Measurements from ENCODE around the gene PLD5.
"Not testable (repeated sequence)": the region's sequence is repeated elsewhere in the genome, so short reads cannot be mapped to it uniquely, and the experiment has no call there.

The PLD5 gene

GRCh38 chr1:242330865-242331264 is 193.6 kb downstream of the PLD5 start:
- not testable (repeated sequence) for H3K4me1 ChIP-seq (ENCODE audit: control insufficient read depth, insufficient read depth, low read length); DNase-seq (ENCODE audit: low read depth); H3K36me3 ChIP-seq (ENCODE audit: control insufficient read depth, insufficient read depth, low read length, severe bottlenecking); H3K27me3 ChIP-seq (replicated peaks; ENCODE audit: control insufficient read depth, insufficient read depth, low read length); H3K9ac ChIP-seq (ENCODE audit: low read length); H3K9me3 ChIP-seq (ENCODE audit: control insufficient read depth, low read length); H3K4me3 ChIP-seq (ENCODE audit: low read length)

DNA sequence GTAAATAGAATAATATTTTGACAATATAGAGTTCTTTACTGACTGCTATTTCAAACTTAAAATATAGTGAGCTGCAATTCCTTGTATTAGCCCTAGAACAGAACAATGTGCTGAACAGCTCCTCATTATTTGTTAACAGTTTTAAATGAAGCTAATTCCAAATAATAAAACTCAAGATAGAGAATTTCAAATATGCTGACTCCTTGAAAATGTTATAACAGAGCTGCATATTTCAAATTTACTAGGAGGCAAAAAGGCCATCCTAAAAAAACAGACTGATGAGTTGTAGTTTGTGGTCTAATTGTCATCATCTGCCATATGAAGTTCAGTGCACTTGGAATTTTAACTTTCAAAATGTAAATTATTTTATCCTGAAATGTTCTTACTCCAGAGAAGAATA is 197.1 kb downstream of the PLD5 start:
- H3K36me3 ChIP-seq (ENCODE audit: control insufficient read depth, insufficient read depth, low read length, severe bottlenecking); H3K4me3 ChIP-seq (ENCODE audit: low read length); DNase-seq (ENCODE audit: low read depth); H3K9ac ChIP-seq (ENCODE audit: low read length); H3K4me1 ChIP-seq (ENCODE audit: control insufficient read depth, insufficient read depth, low read length); H3K9me3 ChIP-seq (ENCODE audit: control insufficient read depth, low read length); H3K27me3 ChIP-seq (replicated peaks; ENCODE audit: control insufficient read depth, insufficient read depth, low read length): not testable (repeated sequence)

DNA sequence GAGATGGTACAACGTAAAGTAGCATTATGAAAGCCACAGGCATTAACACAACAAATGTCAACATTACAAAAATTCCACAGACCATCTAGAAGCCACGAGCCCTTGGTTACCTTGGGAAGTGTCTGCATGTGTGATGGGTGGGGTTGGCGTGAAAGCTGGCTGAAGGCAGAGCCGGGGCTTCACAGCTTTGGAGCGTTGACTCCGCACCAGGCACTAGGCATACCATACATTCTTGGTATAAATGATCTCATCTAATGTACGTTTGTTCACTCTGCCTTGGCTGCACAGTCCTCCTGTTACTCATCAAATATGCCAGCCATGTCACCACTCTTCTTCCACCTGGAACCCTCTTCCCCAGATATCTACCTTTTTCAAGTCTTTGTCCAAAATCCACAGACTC is 202.5 kb downstream of the PLD5 start:
- H3K4me1 ChIP-seq (ENCODE audit: control insufficient read depth, insufficient read depth, low read length); DNase-seq (ENCODE audit: low read depth); H3K9ac ChIP-seq (ENCODE audit: low read length); H3K36me3 ChIP-seq (ENCODE audit: control insufficient read depth, insufficient read depth, low read length, severe bottlenecking); H3K4me3 ChIP-seq (ENCODE audit: low read length); H3K9me3 ChIP-seq (ENCODE audit: control insufficient read depth, low read length); H3K27me3 ChIP-seq (replicated peaks; ENCODE audit: control insufficient read depth, insufficient read depth, low read length): not testable (repeated sequence)

DNA sequence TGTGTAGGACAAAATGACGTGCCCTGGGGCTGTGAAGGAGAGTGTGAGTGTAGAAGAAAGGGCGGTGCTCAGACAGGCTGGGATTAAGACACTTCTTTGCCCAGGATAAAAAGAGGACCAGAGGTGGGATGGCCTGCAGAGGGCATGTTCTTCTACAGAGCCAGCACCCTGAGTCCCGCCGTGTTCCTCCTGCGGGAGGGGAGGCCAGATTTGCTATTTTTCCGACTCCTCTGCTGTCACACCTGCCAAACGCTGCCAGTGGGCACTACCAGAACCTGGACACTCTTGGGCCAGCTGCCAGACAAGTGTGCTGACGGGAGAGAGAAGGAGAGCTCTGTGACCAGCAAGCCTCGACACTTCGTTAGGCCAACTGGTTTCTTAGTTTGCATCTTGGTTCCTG is 206.4 kb downstream of the PLD5 start:
- no peaks in the 10 kb centered on the region for H3K9me3 ChIP-seq (ENCODE audit: control insufficient read depth, low read length)
- no peaks in the 10 kb centered on the region for H3K4me1 ChIP-seq (ENCODE audit: control insufficient read depth, insufficient read depth, low read length)
- H3K4me3 ChIP-seq (ENCODE audit: low read length) = no peak overlapping the region
- no peaks in the 10 kb centered on the region for H3K27me3 ChIP-seq (replicated peaks; ENCODE audit: control insufficient read depth, insufficient read depth, low read length)
- no peaks in the 10 kb centered on the region for H3K36me3 ChIP-seq (ENCODE audit: control insufficient read depth, insufficient read depth, low read length, severe bottlenecking)
- no peak for DNase-seq (ENCODE audit: low read depth)
- no peak overlapping the region for H3K9ac ChIP-seq (ENCODE audit: low read length)

DNA sequence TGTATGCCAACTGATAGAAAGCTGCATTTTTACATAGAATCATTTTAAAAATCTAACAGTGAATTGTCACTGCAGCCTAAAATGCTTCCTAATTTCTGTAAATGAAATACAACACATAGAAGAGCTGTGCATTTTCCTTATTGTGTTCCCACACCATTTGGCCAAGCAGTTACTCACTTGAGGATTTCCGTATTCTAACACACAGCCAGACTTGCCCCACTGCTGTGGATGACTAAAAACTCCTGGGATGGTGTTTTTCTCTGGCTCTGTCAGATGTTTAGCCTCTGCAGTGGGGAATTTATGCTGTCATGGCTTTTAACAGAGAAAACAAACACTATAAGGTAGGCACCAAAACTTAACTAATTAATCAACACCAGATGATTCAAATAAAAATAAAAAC is 209.6 kb downstream of the PLD5 start:
- H3K9ac ChIP-seq (ENCODE audit: low read length); H3K4me1 ChIP-seq (ENCODE audit: control insufficient read depth, insufficient read depth, low read length); H3K4me3 ChIP-seq (ENCODE audit: low read length); DNase-seq (ENCODE audit: low read depth); H3K27me3 ChIP-seq (replicated peaks; ENCODE audit: control insufficient read depth, insufficient read depth, low read length); H3K9me3 ChIP-seq (ENCODE audit: control insufficient read depth, low read length); H3K36me3 ChIP-seq (ENCODE audit: control insufficient read depth, insufficient read depth, low read length, severe bottlenecking): not testable (repeated sequence)

DNA sequence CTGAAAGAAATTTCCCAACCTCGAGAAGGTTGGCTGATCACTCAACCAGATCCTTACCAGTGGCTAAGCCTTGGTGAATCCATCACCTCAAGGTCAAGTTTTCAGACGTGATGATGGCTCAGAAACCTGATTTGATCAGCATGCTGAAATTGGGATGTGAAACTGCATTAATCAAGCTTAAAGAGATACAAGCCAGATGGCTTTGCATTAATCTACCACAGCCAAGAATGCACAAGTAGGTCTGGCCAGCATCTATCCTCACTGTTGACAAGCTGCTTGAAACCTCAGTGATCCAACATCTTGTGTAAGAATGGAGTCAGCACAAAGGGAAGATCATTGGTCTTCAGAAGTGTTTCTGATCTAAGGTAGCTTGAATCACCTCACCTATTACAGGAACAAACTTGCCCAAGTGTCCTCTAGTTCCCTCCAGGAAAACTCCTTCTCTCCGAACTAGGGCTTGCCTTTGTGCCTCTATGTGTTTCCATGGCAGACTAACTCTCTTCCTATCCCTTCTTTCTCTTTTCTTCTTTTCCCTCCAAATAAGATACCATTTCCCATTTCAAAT is 210.3 kb downstream of the PLD5 start:
- H3K27me3 ChIP-seq (replicated peaks; ENCODE audit: control insufficient read depth, insufficient read depth, low read length); H3K4me1 ChIP-seq (ENCODE audit: control insufficient read depth, insufficient read depth, low read length); H3K36me3 ChIP-seq (ENCODE audit: control insufficient read depth, insufficient read depth, low read length, severe bottlenecking); DNase-seq (ENCODE audit: low read depth); H3K4me3 ChIP-seq (ENCODE audit: low read length); H3K9me3 ChIP-seq (ENCODE audit: control insufficient read depth, low read length); H3K9ac ChIP-seq (ENCODE audit: low read length): not testable (repeated sequence)

DNA sequence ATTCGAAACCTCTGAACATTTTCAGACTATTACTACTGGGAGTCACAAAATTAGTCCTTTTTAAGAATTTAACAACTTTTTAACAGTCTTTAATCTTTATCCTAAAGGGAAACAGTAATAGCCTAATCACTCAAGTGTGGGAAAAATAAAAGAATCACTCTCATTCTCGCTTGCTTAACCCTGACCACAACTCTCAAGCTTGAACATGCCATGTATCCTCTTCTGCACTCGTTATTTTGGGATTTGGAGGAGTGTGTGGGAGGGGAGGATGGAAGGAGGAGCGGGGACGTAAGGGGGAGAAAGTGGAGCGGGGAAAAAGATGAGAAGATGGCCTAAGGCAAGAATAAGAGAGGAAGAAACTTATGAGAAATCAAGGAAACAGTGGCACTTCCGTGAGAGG is 215.8 kb downstream of the PLD5 start:
- not testable (repeated sequence) for H3K27me3 ChIP-seq (replicated peaks; ENCODE audit: control insufficient read depth, insufficient read depth, low read length)

DNA sequence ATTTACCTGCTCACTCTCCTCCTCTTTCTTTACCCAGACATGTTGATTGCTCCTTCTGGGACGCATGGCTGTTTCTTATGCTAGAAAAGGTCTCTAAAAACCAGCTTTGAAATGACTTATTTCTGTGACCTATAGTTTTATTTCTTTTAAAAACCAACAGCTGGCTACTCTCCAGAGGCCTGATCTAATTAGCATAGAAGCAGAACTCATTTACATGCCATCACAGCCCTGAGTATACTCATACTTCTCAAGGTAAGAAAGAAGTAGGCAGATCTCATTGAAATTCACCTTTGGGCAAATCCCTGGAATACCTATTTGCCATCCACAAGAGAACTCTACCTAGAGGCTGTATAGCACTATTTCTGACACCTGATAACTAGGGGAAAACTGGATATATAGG is 230.7 kb downstream of the PLD5 start:
- not testable (repeated sequence) for H3K4me1 ChIP-seq (ENCODE audit: control insufficient read depth, insufficient read depth, low read length); H3K27me3 ChIP-seq (replicated peaks; ENCODE audit: control insufficient read depth, insufficient read depth, low read length); H3K4me3 ChIP-seq (ENCODE audit: low read length); H3K36me3 ChIP-seq (ENCODE audit: control insufficient read depth, insufficient read depth, low read length, severe bottlenecking); H3K9ac ChIP-seq (ENCODE audit: low read length); DNase-seq (ENCODE audit: low read depth); H3K9me3 ChIP-seq (ENCODE audit: control insufficient read depth, low read length)

More for the DNA sequence above, 215.8 kb downstream of the PLD5 start:
- not testable (repeated sequence) for H3K36me3 ChIP-seq (ENCODE audit: control insufficient read depth, insufficient read depth, low read length, severe bottlenecking); H3K4me1 ChIP-seq (ENCODE audit: control insufficient read depth, insufficient read depth, low read length); H3K9ac ChIP-seq (ENCODE audit: low read length); DNase-seq (ENCODE audit: low read depth); H3K4me3 ChIP-seq (ENCODE audit: low read length); H3K9me3 ChIP-seq (ENCODE audit: control insufficient read depth, low read length)

GRCh38 chr1:242288067-242288466 is 236.4 kb downstream of the PLD5 start:
- not testable (repeated sequence) for H3K36me3 ChIP-seq (ENCODE audit: control insufficient read depth, insufficient read depth, low read length, severe bottlenecking); H3K27me3 ChIP-seq (replicated peaks; ENCODE audit: control insufficient read depth, insufficient read depth, low read length); H3K9me3 ChIP-seq (ENCODE audit: control insufficient read depth, low read length); H3K9ac ChIP-seq (ENCODE audit: low read length); H3K4me3 ChIP-seq (ENCODE audit: low read length); H3K4me1 ChIP-seq (ENCODE audit: control insufficient read depth, insufficient read depth, low read length); DNase-seq (ENCODE audit: low read depth)

DNA sequence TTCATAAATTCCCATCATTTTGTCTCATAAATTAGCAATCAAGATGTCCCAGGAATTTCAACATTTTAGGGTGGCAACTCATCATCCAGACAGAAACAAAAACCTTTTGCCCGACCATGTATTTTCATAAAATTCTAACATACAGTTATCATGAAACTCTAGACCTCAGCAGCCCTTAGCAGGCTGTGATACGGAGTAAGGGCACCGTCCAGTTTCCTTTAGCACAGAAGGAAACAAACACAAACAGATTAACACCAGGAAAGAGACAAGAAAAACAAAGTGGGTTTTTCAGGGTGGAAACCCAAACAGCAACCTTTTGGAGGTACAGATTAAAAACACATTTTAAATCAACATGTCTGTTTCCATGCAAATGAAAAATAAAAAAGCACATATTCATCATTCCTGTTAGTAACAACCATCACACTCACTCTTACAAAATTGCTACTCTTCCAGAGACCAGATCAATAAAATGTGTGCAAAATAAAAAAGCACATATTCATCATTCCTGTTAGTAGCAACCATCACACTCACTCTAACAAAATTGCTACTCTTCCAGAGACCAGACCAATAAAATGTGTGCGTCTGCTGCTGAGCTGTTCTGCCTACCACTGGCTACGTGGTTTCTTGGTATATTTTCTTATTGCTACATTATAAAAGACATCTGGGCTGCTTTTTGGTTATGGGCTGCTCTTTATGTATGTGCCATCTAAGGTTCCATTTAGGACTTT is 241.6 kb downstream of the PLD5 start:
- not testable (repeated sequence) for H3K27me3 ChIP-seq (replicated peaks; ENCODE audit: control insufficient read depth, insufficient read depth, low read length); H3K36me3 ChIP-seq (ENCODE audit: control insufficient read depth, insufficient read depth, low read length, severe bottlenecking); DNase-seq (ENCODE audit: low read depth); H3K4me1 ChIP-seq (ENCODE audit: control insufficient read depth, insufficient read depth, low read length); H3K9ac ChIP-seq (ENCODE audit: low read length); H3K4me3 ChIP-seq (ENCODE audit: low read length); H3K9me3 ChIP-seq (ENCODE audit: control insufficient read depth, low read length)

DNA sequence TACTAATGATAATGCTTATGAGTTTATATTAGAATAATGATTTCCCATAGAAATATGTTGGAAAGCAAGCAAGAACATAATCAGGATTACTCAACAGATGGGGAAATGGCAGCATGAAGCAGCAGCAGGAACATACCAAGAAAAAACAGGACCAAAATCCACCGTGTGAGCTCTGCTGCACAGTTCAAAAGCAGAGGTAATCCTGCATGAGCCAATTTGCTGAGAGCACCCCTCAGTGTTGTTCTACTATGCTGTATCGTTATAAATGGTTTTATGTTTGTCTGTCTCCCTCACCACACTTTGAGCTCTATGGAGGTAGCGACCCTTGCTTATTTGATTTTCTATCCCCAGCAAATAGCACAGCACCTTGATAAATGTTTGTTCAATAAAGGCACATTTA is 246.1 kb downstream of the PLD5 start:
- not testable (repeated sequence) for H3K4me3 ChIP-seq (ENCODE audit: low read length); DNase-seq (ENCODE audit: low read depth); H3K9me3 ChIP-seq (ENCODE audit: control insufficient read depth, low read length); H3K9ac ChIP-seq (ENCODE audit: low read length); H3K27me3 ChIP-seq (replicated peaks; ENCODE audit: control insufficient read depth, insufficient read depth, low read length); H3K36me3 ChIP-seq (ENCODE audit: control insufficient read depth, insufficient read depth, low read length, severe bottlenecking); H3K4me1 ChIP-seq (ENCODE audit: control insufficient read depth, insufficient read depth, low read length)

DNA sequence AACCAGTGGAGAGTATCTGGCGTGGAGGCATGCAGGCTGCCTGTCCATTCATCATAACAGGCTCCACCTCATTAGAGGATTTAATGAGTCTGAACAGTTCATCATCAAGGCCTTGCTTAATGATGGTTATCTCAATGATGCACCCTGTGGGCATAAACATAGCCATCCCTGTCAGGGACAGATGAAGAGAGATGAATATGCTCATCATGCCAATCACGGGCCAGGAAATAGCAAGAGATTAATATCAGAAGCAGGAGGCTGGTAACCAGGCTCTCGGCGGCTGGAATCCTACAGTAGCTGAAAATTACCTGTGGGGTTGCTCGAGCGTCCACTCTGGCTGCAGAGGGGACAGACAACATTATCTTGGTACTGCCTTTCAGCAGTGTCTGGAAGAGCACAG is 247.7 kb downstream of the PLD5 start:
- not testable (repeated sequence) for H3K9ac ChIP-seq (ENCODE audit: low read length); H3K36me3 ChIP-seq (ENCODE audit: control insufficient read depth, insufficient read depth, low read length, severe bottlenecking); DNase-seq (ENCODE audit: low read depth); H3K27me3 ChIP-seq (replicated peaks; ENCODE audit: control insufficient read depth, insufficient read depth, low read length); H3K4me1 ChIP-seq (ENCODE audit: control insufficient read depth, insufficient read depth, low read length); H3K9me3 ChIP-seq (ENCODE audit: control insufficient read depth, low read length); H3K4me3 ChIP-seq (ENCODE audit: low read length)

All from adipocyte (in vitro differentiated cells).